Neural progenitor cell (in vitro differentiated cells): ENCODE results near the gene PCDHGB4. TPM values are rescaled to one million over a fixed set of nuclear protein-coding genes. Genes with fewer than 3 reads are reported as not detected.
"Not testable (repeated sequence)": the region's sequence is repeated elsewhere in the genome, so short reads cannot be mapped to it uniquely, and the experiment has no call there.

Experiments used
- DNase-seq: peaks from one replicate; pipeline ENCODE4 v3.0.0-alpha.2; 2016; ENCODE audit warnings: low spot score
- H2AFZ ChIP-seq: fragments of 200-600 bp; sonication (generic); replicated peaks from 2 replicates; pipeline ENCODE4 v1.6.1; 2016; ENCODE audit warnings: antibody characterized with exemption
- H3F3A ChIP-seq: fragments of 200-600 bp; sonication (generic); 2 replicates; pipeline ENCODE4 v1.6.1; 2016; ENCODE audit warnings: antibody characterized with exemption, low read depth
- H3K27ac ChIP-seq: fragments of 200-600 bp; sonication (generic); 2 replicates; pipeline ENCODE4 v1.5.1; 2016; ENCODE audit warnings: mild to moderate bottlenecking
- H3K27me3 ChIP-seq: fragments of 200-600 bp; sonication (generic); 2 replicates; pipeline ENCODE4 v1.6.1; 2016; ENCODE audit warnings: mild to moderate bottlenecking, moderate library complexity
- H3K36me3 ChIP-seq: fragments of 200-600 bp; sonication (generic); 2 replicates; pipeline ENCODE4 v1.5.1; 2016
- H3K4me1 ChIP-seq: fragments of 200-600 bp; sonication (generic); 2 replicates; pipeline ENCODE4 v1.6.1; 2016; ENCODE audit warnings: mixed run types
- H3K4me2 ChIP-seq: fragments of 200-600 bp; sonication (generic); 2 replicates; pipeline ENCODE4 v1.6.1; 2016
- H3K4me3 ChIP-seq: fragments of 200-600 bp; sonication (generic); 2 replicates; pipeline ENCODE4 v1.5.1; 2016
- H3K79me2 ChIP-seq: fragments of 200-600 bp; sonication (generic); 2 replicates; pipeline ENCODE4 v1.6.1; 2016; ENCODE audit warnings: low read depth
- H3K9ac ChIP-seq: fragments of 200-600 bp; sonication (generic); 2 replicates; pipeline ENCODE4 v1.6.1; 2016
- H3K9me3 ChIP-seq: fragments of 200-600 bp; sonication (generic); 2 replicates; pipeline ENCODE4 v1.5.1; 2016; ENCODE audit warnings: low read depth
- H4K20me1 ChIP-seq: fragments of 200-600 bp; sonication (generic); 2 replicates; pipeline ENCODE4 v1.6.1; 2016; ENCODE audit warnings: low read depth
- H3K27ac Mint-ChIP-seq: 3 replicates; pipeline ENCODE4 v1.8.0; 2021; ENCODE audit warnings: mixed read lengths
- H3K27me3 Mint-ChIP-seq: 2 replicates; pipeline ENCODE4 v1.8.0; 2022; ENCODE audit warnings: low read depth, mild to moderate bottlenecking, inconsistent platforms, moderate library complexity, mixed read lengths; ENCODE audit not compliant: insufficient read depth
- H3K36me3 Mint-ChIP-seq: 3 replicates; pipeline ENCODE4 v1.8.0; 2021; ENCODE audit warnings: mixed read lengths
- H3K4me1 Mint-ChIP-seq: 3 replicates; pipeline ENCODE4 v1.8.0; 2021; ENCODE audit warnings: mixed read lengths
- H3K4me3 Mint-ChIP-seq: 3 replicates; pipeline ENCODE4 v1.8.0; 2021; ENCODE audit warnings: mild to moderate bottlenecking, moderate library complexity, mixed read lengths
- H3K9me3 Mint-ChIP-seq: 3 replicates; pipeline ENCODE4 v1.8.0; 2020; ENCODE audit warnings: mixed read lengths
- EZH2 ChIP-seq: fragments of 200-600 bp; sonication (generic); IDR thresholded peaks from 2 replicates; pipeline ENCODE4 v1.6.1; 2017; ENCODE audit warnings: antibody characterized with exemption, mild to moderate bottlenecking, moderate library complexity
- EZH2phosphoT487 ChIP-seq: fragments of 200-600 bp; sonication (generic); IDR thresholded peaks from 2 replicates; pipeline ENCODE4 v1.6.1; 2017; ENCODE audit warnings: antibody characterized with exemption
- total RNA-seq: library from RNA; depleted of rRNA; stranded (reverse); fragments of >200 nt; gene quantifications from 2 replicates; pipeline ENCODE4 v1.2.3, GENCODE V29; 2015; ENCODE audit warnings: low replicate concordance
- TF ChIP-seq, protein P1 (sequence below): fragments of 200-600 bp; sonication (generic); IDR thresholded peaks from 2 replicates; pipeline ENCODE4 v1.5.1; 2017; ENCODE audit warnings: antibody characterized with exemption, mild to moderate bottlenecking

The PCDHGB4 gene
- 10.4 and 14.9 TPM in 2 replicates for total RNA-seq

DNA sequence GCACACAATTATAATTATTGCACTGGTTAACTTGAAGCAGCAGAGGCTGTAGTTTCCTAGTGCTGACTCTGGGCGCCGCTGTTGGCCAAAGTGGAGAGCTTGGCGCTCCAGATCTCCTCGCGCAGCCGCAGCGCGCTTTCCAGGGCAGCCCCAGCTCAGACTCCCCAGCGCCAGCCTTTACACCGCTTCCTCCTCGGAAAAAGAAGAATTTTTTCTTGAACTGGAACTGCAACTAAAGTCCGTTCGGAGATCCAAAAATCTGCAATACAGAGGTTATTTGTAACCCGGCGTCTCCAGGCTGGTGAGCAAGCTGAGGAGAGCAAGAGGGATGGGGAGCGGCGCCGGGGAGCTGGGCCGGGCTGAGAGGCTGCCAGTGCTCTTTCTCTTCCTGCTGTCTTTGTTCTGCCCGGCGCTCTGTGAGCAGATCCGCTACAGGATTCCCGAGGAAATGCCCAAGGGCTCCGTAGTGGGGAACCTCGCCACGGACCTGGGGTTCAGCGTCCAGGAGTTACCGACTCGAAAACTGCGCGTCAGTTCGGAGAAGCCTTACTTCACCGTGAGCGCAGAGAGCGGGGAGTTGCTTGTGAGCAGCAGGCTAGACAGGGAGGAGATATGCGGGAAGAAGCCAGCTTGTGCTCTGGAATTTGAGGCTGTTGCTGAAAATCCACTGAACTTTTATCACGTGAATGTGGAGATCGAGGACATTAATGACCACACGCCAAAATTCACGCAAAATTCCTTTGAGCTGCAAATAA is at the start of gene PCDHGB4:
Gene PCDHGB4 (plus strand): TSS at position 142 of the 755 bp plus-strand sequence. CDS start 187 bp downstream, at position 329.
- not testable (repeated sequence) for H3K4me1 Mint-ChIP-seq, H3K4me3 Mint-ChIP-seq, H2AFZ ChIP-seq, H3K79me2 ChIP-seq, H3K27ac Mint-ChIP-seq, H3K9ac ChIP-seq, H3K36me3 Mint-ChIP-seq, H3F3A ChIP-seq, H3K27me3 Mint-ChIP-seq, H3K4me1 ChIP-seq, H3K27me3 ChIP-seq, H4K20me1 ChIP-seq, H3K27ac ChIP-seq
- Histone ChIP-seq H3K36me3 (peaks cover 11% of the 10 kb centered on the region), H3K4me2 (peak within 1 kb of the TSS; percentile 46), H3K4me3 (peak within 1 kb of the TSS; percentile 41), H3K9me3 (peaks cover 32% of the 10 kb centered on the region)
- TF ChIP-seq, protein P1, sequence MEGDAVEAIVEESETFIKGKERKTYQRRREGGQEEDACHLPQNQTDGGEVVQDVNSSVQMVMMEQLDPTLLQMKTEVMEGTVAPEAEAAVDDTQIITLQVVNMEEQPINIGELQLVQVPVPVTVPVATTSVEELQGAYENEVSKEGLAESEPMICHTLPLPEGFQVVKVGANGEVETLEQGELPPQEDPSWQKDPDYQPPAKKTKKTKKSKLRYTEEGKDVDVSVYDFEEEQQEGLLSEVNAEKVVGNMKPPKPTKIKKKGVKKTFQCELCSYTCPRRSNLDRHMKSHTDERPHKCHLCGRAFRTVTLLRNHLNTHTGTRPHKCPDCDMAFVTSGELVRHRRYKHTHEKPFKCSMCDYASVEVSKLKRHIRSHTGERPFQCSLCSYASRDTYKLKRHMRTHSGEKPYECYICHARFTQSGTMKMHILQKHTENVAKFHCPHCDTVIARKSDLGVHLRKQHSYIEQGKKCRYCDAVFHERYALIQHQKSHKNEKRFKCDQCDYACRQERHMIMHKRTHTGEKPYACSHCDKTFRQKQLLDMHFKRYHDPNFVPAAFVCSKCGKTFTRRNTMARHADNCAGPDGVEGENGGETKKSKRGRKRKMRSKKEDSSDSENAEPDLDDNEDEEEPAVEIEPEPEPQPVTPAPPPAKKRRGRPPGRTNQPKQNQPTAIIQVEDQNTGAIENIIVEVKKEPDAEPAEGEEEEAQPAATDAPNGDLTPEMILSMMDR, result peak; percentile 66
- H3K9me3 Mint-ChIP-seq, result peaks cover 56% of the 10 kb centered on the region
- peak; percentile 68 for DNase-seq

DNA sequence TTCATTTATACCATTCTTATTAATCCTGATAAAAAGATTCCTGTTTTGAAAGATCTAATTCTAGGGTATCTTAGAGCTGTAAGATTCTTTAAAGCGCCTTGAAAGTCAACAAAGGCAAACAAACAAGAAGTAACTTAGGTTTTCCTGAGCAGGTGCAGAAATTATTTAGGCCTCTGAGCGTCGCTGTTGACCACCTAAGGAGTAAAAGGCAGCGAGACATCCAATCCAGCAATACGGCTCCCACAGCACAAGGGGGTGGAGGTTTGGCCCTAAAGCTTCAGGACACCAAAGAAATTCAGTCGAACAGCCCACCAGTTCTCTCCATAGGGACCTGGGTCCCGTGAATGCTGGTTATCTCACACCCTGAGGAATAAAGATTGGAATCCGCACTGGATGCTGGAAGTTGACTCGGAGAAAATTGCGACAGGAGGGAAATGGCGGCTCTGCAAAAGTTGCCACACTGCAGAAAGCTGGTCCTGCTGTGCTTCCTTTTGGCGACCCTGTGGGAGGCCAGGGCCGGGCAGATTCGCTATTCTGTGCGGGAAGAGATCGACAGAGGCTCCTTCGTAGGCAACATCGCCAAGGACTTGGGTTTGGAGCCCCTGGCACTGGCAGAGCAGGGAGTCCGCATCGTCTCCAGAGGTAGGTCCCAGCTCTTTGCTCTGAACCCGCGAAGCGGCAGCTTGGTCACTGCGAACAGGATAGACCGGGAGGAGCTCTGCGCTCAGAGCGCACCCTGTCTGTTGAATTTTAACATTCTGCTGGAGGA is 48.8 kb upstream of the PCDHGB4 start, which contains the start of gene PCDHGA2:
Gene PCDHGA2 (plus strand): TSS at position 223 of the 769 bp plus-strand sequence.
- Histone ChIP-seq H3K4me2 (no peak within 1 kb of the TSS), H3K36me3 (no peaks in the 10 kb centered on the region), H2AFZ (no peak within 1 kb of the TSS), H4K20me1 (no peaks in the 10 kb centered on the region), H3K4me3 (no peak within 1 kb of the TSS), H3F3A (no peaks in the 10 kb centered on the region), H3K9me3 (peaks cover 17% of the 10 kb centered on the region), H3K79me2 (no peaks in the 10 kb centered on the region), H3K9ac (no peak within 1 kb of the TSS), H3K4me1 (no peaks in the 10 kb centered on the region), H3K27ac (no peak within 1 kb of the TSS), H3K27me3 (no peaks in the 10 kb centered on the region)
- H3K36me3 Mint-ChIP-seq, result peaks cover 1% of the 10 kb centered on the region
- no peak within 1 kb of the TSS for H3K4me3 Mint-ChIP-seq
- peak; percentile 54 for DNase-seq
- TF ChIP-seq EZH2, result no peak
- TF ChIP-seq, protein P1, result peak; percentile 53
- H3K4me1 Mint-ChIP-seq, result no peaks in the 10 kb centered on the region
- no peak within 1 kb of the TSS for H3K27ac Mint-ChIP-seq
- peaks cover 50% of the 10 kb centered on the region for H3K9me3 Mint-ChIP-seq
- peaks cover 7% of the 10 kb centered on the region for H3K27me3 Mint-ChIP-seq

DNA sequence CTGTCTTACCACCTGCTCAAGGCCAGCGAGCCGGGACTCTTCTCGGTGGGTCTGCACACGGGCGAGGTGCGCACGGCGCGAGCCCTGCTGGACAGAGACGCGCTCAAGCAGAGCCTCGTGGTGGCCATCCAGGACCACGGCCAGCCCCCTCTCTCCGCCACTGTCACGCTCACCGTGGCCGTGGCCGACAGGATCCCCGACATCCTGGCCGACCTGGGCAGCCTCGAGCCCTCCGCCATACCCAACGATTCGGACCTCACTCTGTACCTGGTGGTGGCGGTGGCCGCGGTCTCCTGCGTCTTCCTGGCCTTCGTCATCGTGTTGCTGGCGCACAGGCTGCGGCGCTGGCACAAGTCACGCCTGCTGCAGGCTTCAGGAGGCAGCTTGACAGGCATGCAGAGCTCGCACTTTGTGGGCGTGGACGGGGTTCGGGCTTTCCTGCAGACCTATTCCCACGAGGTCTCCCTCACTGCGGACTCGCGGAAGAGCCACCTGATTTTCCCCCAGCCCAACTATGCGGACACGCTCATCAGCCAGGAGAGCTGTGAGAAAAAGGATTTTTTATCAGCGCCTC is 46.6 kb upstream of the PCDHGB4 start:
- not testable (repeated sequence) for H3K4me3 ChIP-seq, H3K27me3 ChIP-seq, H3K27ac ChIP-seq, H3K4me1 Mint-ChIP-seq, H3K27me3 Mint-ChIP-seq, H3K4me2 ChIP-seq, H4K20me1 ChIP-seq, H3K36me3 ChIP-seq, DNase-seq, H3K4me1 ChIP-seq, H3K79me2 ChIP-seq, H3K36me3 Mint-ChIP-seq, H3K4me3 Mint-ChIP-seq, H2AFZ ChIP-seq, H3F3A ChIP-seq, H3K9ac ChIP-seq, H3K27ac Mint-ChIP-seq
- peaks cover 53% of the 10 kb centered on the region for H3K9me3 Mint-ChIP-seq
- peaks cover 18% of the 10 kb centered on the region for H3K9me3 ChIP-seq

DNA sequence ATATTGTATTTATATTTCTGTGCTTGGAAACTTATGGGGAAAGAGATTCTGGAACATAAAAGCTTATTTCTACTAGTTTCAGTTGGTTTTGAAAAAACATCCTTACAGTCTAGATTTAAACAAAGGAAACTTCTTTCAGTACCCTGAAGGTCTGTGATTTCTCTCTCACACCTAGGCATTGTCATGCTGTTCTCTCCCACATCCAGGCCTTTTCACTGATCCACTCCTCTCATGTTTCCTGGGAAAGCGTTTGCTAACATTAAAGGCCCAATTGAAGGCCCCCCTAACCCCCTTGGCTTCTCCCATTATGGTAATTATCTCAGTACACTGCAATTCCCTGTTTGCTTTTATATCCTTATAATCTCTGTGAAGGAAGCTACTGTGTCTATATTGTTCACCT is 44.7 kb upstream of the PCDHGB4 start:
- Mint-ChIP-seq H3K4me1 (no peaks in the 10 kb centered on the region), H3K27me3 (peaks cover 9% of the 10 kb centered on the region), H3K4me3 (no peak overlapping the region), H3K36me3 (peaks cover 6% of the 10 kb centered on the region), H3K9me3 (peaks cover 60% of the 10 kb centered on the region), H3K27ac (no peak overlapping the region)
- no peaks in the 10 kb centered on the region for H3K36me3 ChIP-seq
- H4K20me1 ChIP-seq, result no peaks in the 10 kb centered on the region
- H3K4me2 ChIP-seq, result no peak overlapping the region
- no peaks in the 10 kb centered on the region for H3K27me3 ChIP-seq
- no peak overlapping the region for H3K4me3 ChIP-seq
- TF ChIP-seq EZH2phosphoT487 (no peak), EZH2 (no peak)
- TF ChIP-seq, protein P1, result no peak
- H3K9ac ChIP-seq, result no peak overlapping the region
- no peaks in the 10 kb centered on the region for H3K79me2 ChIP-seq
- no peak overlapping the region for H3K27ac ChIP-seq
- DNase-seq, result no peak
- peaks cover 18% of the 10 kb centered on the region for H3K9me3 ChIP-seq
- H2AFZ ChIP-seq, result no peak overlapping the region
- no peaks in the 10 kb centered on the region for H3F3A ChIP-seq
- no peaks in the 10 kb centered on the region for H3K4me1 ChIP-seq
